IMR-90 (cell line): ENCODE data around the gene PLA2G4B.

Source experiments
- MAFK ChIP-seq: IDR thresholded peaks from 2 replicates; pipeline ENCODE4 v1.6.1; 2012; ENCODE audit warnings: low read depth, low read length, improper control_type of control experiment
- POLR2A ChIP-seq: IDR thresholded peaks from 2 replicates; pipeline ENCODE4 v1.6.1; 2012; ENCODE audit warnings: mild to moderate bottlenecking, low read depth, low read length
- SMC3 ChIP-seq: fragments of 150-350 bp; IDR thresholded peaks from 2 replicates; pipeline ENCODE4 v1.6.1; 2016; ENCODE audit warnings: low read depth, mild to moderate bottlenecking, antibody characterized with exemption, low read length, moderate library complexity
- TF ChIP-seq, protein P1 (sequence below): conservative IDR thresholded peaks from 2 replicates; pipeline ENCODE4 v1.5.1; 2012; ENCODE audit warnings: mild to moderate bottlenecking, low read depth, low read length, improper control_type of control experiment

DNA sequence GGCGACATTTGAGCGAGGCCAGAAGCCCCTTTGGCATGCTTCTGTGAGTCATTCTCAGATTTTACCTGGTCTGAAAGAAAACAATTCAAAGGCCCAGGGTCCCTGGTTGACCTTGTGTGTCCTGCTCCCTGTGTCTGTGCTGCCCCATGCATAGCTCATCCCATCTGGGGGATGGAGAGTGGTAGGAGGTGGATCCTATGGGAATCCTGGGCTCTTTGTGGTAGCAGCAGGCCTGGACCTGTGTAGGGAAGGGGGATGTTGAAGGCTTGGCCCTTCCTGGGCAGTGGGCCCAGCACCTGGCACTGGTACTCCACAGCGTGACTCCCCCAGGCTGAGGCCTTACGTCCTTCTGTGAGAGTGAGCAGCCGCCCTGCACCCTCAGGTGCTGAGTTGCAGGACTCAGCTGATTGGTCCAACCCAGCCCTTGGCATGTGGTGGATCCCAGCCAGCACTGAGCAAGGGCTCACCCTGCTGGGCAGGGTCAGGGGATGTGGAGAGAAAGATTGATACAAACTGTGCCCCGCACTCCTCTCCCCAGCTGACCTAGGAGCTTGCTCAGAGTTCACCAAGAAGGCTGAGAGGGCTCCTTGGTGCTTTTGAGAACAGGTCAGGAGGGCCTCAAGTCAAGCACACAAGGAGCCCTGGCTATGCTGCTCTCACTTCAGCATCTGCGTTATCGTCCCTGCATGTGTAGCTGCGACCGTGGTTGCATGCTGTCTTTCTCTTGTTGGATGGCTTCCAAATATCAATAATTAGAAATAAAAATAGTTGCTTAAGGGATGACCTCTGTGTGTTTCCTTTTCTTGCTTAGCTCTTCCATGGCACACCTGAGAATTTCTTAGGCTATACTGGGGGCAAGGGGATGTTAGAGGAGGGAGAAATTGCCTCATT, 32.1 kb upstream of the PLA2G4B start:
- no peak for TF ChIP-seq POLR2A
- TF ChIP-seq, protein P1, sequence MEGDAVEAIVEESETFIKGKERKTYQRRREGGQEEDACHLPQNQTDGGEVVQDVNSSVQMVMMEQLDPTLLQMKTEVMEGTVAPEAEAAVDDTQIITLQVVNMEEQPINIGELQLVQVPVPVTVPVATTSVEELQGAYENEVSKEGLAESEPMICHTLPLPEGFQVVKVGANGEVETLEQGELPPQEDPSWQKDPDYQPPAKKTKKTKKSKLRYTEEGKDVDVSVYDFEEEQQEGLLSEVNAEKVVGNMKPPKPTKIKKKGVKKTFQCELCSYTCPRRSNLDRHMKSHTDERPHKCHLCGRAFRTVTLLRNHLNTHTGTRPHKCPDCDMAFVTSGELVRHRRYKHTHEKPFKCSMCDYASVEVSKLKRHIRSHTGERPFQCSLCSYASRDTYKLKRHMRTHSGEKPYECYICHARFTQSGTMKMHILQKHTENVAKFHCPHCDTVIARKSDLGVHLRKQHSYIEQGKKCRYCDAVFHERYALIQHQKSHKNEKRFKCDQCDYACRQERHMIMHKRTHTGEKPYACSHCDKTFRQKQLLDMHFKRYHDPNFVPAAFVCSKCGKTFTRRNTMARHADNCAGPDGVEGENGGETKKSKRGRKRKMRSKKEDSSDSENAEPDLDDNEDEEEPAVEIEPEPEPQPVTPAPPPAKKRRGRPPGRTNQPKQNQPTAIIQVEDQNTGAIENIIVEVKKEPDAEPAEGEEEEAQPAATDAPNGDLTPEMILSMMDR, result no peak
- TF ChIP-seq SMC3, result no peak
- TF ChIP-seq MAFK, result no peak
